BLaER1 (cell line): ENCODE results near the gene ORM2.

Experiments used
- H3K27ac ChIP-seq: shearing (Covaris generic); formaldehyde crosslinking; 2 replicates; pipeline ENCODE4 v1.8.1; 2022
- H3K27me3 ChIP-seq: shearing (Covaris generic); formaldehyde crosslinking; 2 replicates; pipeline ENCODE4 v1.8.1; 2022
- H3K36me3 ChIP-seq: shearing (Covaris generic); formaldehyde crosslinking; 2 replicates; pipeline ENCODE4 v1.8.1; 2022
- H3K4me1 ChIP-seq: shearing (Covaris generic); formaldehyde crosslinking; 2 replicates; pipeline ENCODE4 v1.8.1; 2022
- H3K4me2 ChIP-seq: shearing (Covaris generic); formaldehyde crosslinking; 2 replicates; pipeline ENCODE4 v1.8.1; 2022
- H3K4me3 ChIP-seq: shearing (Covaris generic); formaldehyde crosslinking; 2 replicates; pipeline ENCODE4 v1.8.1; 2022
- H3K9ac ChIP-seq: shearing (Covaris generic); formaldehyde crosslinking; 2 replicates; pipeline ENCODE4 v1.8.1; 2022
- H3K9me3 ChIP-seq: shearing (Covaris generic); formaldehyde crosslinking; 2 replicates; pipeline ENCODE4 v1.8.1; 2022
- H4K20me1 ChIP-seq: shearing (Covaris generic); formaldehyde crosslinking; 2 replicates; pipeline ENCODE4 v1.8.1; 2022
- Cebpa-rat ChIP-seq: shearing (Covaris generic); IDR thresholded peaks from 2 replicates; pipeline ENCODE4 v1.8.1; 2022

ORM2 gene

GRCh38 chr9:114347675-114348074 is 18.0 kb downstream of the ORM2 start:
- Histone ChIP-seq H3K27ac (0 out of 2 replicates have a peak overlapping the region, but pooled peaks have one; percentile 38), H3K36me3 (peaks cover 95% of the 10 kb centered on the region)

GRCh38 chr9:114348261-114348905 is 18.7 kb downstream of the ORM2 start:
- H4K20me1 ChIP-seq = peaks cover 26% of the 10 kb centered on the region
- H3K27ac ChIP-seq = peak overlapping the region; percentile 73
- H3K4me3 ChIP-seq = 0 out of 2 replicates have a peak overlapping the region, but pooled peaks have one; percentile 9
- TF ChIP-seq Cebpa-rat = no peak
- H3K4me2 ChIP-seq = peak overlapping the region; percentile 86
- peak overlapping the region; percentile 59 for H3K9ac ChIP-seq
- H3K4me1 ChIP-seq = peaks cover 47% of the 10 kb centered on the region
- no peaks in the 10 kb centered on the region for H3K9me3 ChIP-seq
- H3K27me3 ChIP-seq = no peaks in the 10 kb centered on the region
- peaks cover 95% of the 10 kb centered on the region for H3K36me3 ChIP-seq

More at GRCh38 chr9:114347675-114348074, 18.0 kb downstream of the ORM2 start:
- Histone ChIP-seq H3K4me3 (no peak overlapping the region), H3K27me3 (no peaks in the 10 kb centered on the region), H3K9ac (no peak overlapping the region), H4K20me1 (peaks cover 33% of the 10 kb centered on the region), H3K4me2 (peak overlapping the region; percentile 86), H3K4me1 (peaks cover 47% of the 10 kb centered on the region), H3K9me3 (no peaks in the 10 kb centered on the region)
- TF ChIP-seq Cebpa-rat = no peak

GRCh38 chr9:114348906-114349482 is 19.3 kb downstream of the ORM2 start:
- Histone ChIP-seq H3K9ac (peak overlapping the region; percentile 59), H3K4me1 (peaks cover 47% of the 10 kb centered on the region)
- TF ChIP-seq Cebpa-rat = no peak

GRCh38 chr9:114349713-114350480 is 20.2 kb downstream of the ORM2 start:
- no peak overlapping the region for H3K4me3 ChIP-seq
- H3K9ac ChIP-seq = peak overlapping the region; percentile 40
- peaks cover 47% of the 10 kb centered on the region for H3K4me1 ChIP-seq
- H4K20me1 ChIP-seq = peaks cover 23% of the 10 kb centered on the region
- H3K36me3 ChIP-seq = peaks cover 92% of the 10 kb centered on the region
- H3K4me2 ChIP-seq = peak overlapping the region; percentile 86
- H3K27ac ChIP-seq = peak overlapping the region; percentile 70
- TF ChIP-seq Cebpa-rat = no peak
- H3K27me3 ChIP-seq = no peaks in the 10 kb centered on the region
- H3K9me3 ChIP-seq = no peaks in the 10 kb centered on the region

More at GRCh38 chr9:114348906-114349482, 19.3 kb downstream of the ORM2 start:
- H3K4me2 ChIP-seq = peak overlapping the region; percentile 86
- 0 out of 2 replicates have a peak overlapping the region, but pooled peaks have one; percentile 9 for H3K4me3 ChIP-seq
- peaks cover 23% of the 10 kb centered on the region for H4K20me1 ChIP-seq
- peak overlapping the region; percentile 73 for H3K27ac ChIP-seq
- H3K36me3 ChIP-seq = peaks cover 93% of the 10 kb centered on the region
- no peaks in the 10 kb centered on the region for H3K27me3 ChIP-seq
- no peaks in the 10 kb centered on the region for H3K9me3 ChIP-seq

GRCh38 chr9:114350636-114351401 is 21.1 kb downstream of the ORM2 start:
- no peak overlapping the region for H3K9ac ChIP-seq
- H3K36me3 ChIP-seq = peaks cover 92% of the 10 kb centered on the region
- no peaks in the 10 kb centered on the region for H3K9me3 ChIP-seq
- peak overlapping the region; percentile 86; the same call in 1 of the 2 replicates for H3K4me2 ChIP-seq
- no peak overlapping the region for H3K4me3 ChIP-seq
- peaks cover 24% of the 10 kb centered on the region for H4K20me1 ChIP-seq
- no peaks in the 10 kb centered on the region for H3K27me3 ChIP-seq
- H3K4me1 ChIP-seq = peaks cover 47% of the 10 kb centered on the region
- peak overlapping the region; percentile 70 for H3K27ac ChIP-seq
- no peak for TF ChIP-seq Cebpa-rat

GRCh38 chr9:114351932-114352331 is 22.3 kb downstream of the ORM2 start:
- H3K9ac ChIP-seq = no peak overlapping the region
- H3K4me1 ChIP-seq = peaks cover 47% of the 10 kb centered on the region
- H3K4me3 ChIP-seq = no peak overlapping the region
- H4K20me1 ChIP-seq = peaks cover 35% of the 10 kb centered on the region
- no peak for TF ChIP-seq Cebpa-rat
- H3K4me2 ChIP-seq = no peak overlapping the region
- no peaks in the 10 kb centered on the region for H3K9me3 ChIP-seq
- H3K36me3 ChIP-seq = peaks cover 92% of the 10 kb centered on the region
- no peaks in the 10 kb centered on the region for H3K27me3 ChIP-seq
- H3K27ac ChIP-seq = no peak overlapping the region

- no peak overlapping the region for H3K9ac ChIP-seq
- H3K27ac ChIP-seq = no peak overlapping the region
- H3K27me3 ChIP-seq = no peaks in the 10 kb centered on the region
- no peak overlapping the region for H3K4me2 ChIP-seq
- no peak for TF ChIP-seq Cebpa-rat
- peaks cover 97% of the 10 kb centered on the region for H3K36me3 ChIP-seq
- H3K9me3 ChIP-seq = no peaks in the 10 kb centered on the region
- H4K20me1 ChIP-seq = peaks cover 32% of the 10 kb centered on the region; the same call in 1 of the 2 replicates
- peaks cover 14% of the 10 kb centered on the region; the same call in 1 of the 2 replicates for H3K4me1 ChIP-seq
- H3K4me3 ChIP-seq = no peak overlapping the region
Measured at GRCh38 chr9:114355821-114356220, 26.2 kb downstream of the ORM2 start.

GRCh38 chr9:114356792-114357191 is 27.1 kb downstream of the ORM2 start:
- Histone ChIP-seq H4K20me1 (peaks cover 32% of the 10 kb centered on the region; the same call in 1 of the 2 replicates), H3K9me3 (no peaks in the 10 kb centered on the region), H3K36me3 (peaks cover 97% of the 10 kb centered on the region), H3K4me3 (no peak overlapping the region), H3K27ac (0 out of 2 replicates have a peak overlapping the region, but pooled peaks have one; percentile 12), H3K4me2 (no peak overlapping the region), H3K9ac (no peak overlapping the region), H3K27me3 (no peaks in the 10 kb centered on the region), H3K4me1 (peaks cover 9% of the 10 kb centered on the region)
- no peak for TF ChIP-seq Cebpa-rat

- Histone ChIP-seq H3K4me2 (no peak overlapping the region), H4K20me1 (peaks cover 32% of the 10 kb centered on the region; the same call in 1 of the 2 replicates), H3K4me1 (peaks cover 9% of the 10 kb centered on the region), H3K27ac (0 out of 2 replicates have a peak overlapping the region, but pooled peaks have one; percentile 12), H3K36me3 (peaks cover 97% of the 10 kb centered on the region), H3K27me3 (no peaks in the 10 kb centered on the region), H3K9ac (no peak overlapping the region), H3K9me3 (no peaks in the 10 kb centered on the region), H3K4me3 (no peak overlapping the region)
- TF ChIP-seq Cebpa-rat = no peak
Measured at GRCh38 chr9:114357360-114357759, 27.7 kb downstream of the ORM2 start.
